ENCODE measurements around the gene ADAMTS14.

ADAMTS14 gene

GRCh38 chr10:70774810-70775678 lies 102.7 kb downstream of the ADAMTS14 start:
- DNase-seq, result no peak

GRCh38 chr10:70775679-70776454 lies 103.6 kb downstream of the ADAMTS14 start:
- DNase-seq, result no peak

- DNase-seq, result no peak
Observed at GRCh38 chr10:70776455-70777005, 104.2 kb downstream of the ADAMTS14 start.

- no peak for DNase-seq
Observed at GRCh38 chr10:70777063-70777875, 105.0 kb downstream of the ADAMTS14 start.

GRCh38 chr10:70778267-70778924 lies 106.1 kb downstream of the ADAMTS14 start:
- no peak for DNase-seq

- DNase-seq, result no peak
Observed at GRCh38 chr10:70779088-70779487, 106.8 kb downstream of the ADAMTS14 start.

GRCh38 chr10:70779511-70780369 lies 107.4 kb downstream of the ADAMTS14 start:
- DNase-seq, result no peak

GRCh38 chr10:70780370-70780760 lies 108.1 kb downstream of the ADAMTS14 start:
- DNase-seq, result no peak

- no peak for DNase-seq
Observed at GRCh38 chr10:70780772-70781171, 108.5 kb downstream of the ADAMTS14 start.

GRCh38 chr10:70781461-70782051 lies 109.2 kb downstream of the ADAMTS14 start:
- DNase-seq, result no peak

GRCh38 chr10:70782086-70782745 lies 109.9 kb downstream of the ADAMTS14 start:
- no peak for DNase-seq

- DNase-seq, result no peak
Observed at GRCh38 chr10:70782746-70783680, 110.7 kb downstream of the ADAMTS14 start.

GRCh38 chr10:70784016-70784415 lies 111.7 kb downstream of the ADAMTS14 start:
- no peak for DNase-seq

- DNase-seq, result no peak
Observed at GRCh38 chr10:70784471-70784870, 112.2 kb downstream of the ADAMTS14 start.

- no peak for DNase-seq
Observed at GRCh38 chr10:70785190-70785589, 112.9 kb downstream of the ADAMTS14 start, which contains the start of gene TBATA. Gene TBATA, minus strand, starts transcription at chr10:70785377. Its CDS starts 1,998 bp downstream, at chr10:70783379.

GRCh38 chr10:70786799-70787415 lies 114.6 kb downstream of the ADAMTS14 start:
- no peak for DNase-seq

- DNase-seq, result no peak
Observed at GRCh38 chr10:70791386-70792039, 119.2 kb downstream of the ADAMTS14 start.

- no peak for DNase-seq
Observed at GRCh38 chr10:70795613-70796012, 123.3 kb downstream of the ADAMTS14 start.

All from CD4-positive, alpha-beta T cell treated with Interleukin-12 subunit alpha and Interleukin-12 subunit beta, for 1 hour (primary cell).